DMS 273 treated with DMSO at 0.1 percent for 48 hours (cell line): ENCODE results near the gene TUBB2A.

Experiments
- DNase-seq: peaks from one replicate; lab custom pipeline; 2025; lab: John Stamatoyannopoulos, UW

TUBB2A gene

GRCh38 chr6:3119040-3119723 lies 38.2 kb downstream of the TUBB2A start:
- DNase-seq = no peak

GRCh38 chr6:3118353-3119039 lies 38.8 kb downstream of the TUBB2A start, which contains the start of gene BPHL:
BPHL (plus strand) TSS chr6:3118711; CDS start chr6:3118741, 30 bp downstream.
- peak; percentile 82 for DNase-seq

- DNase-seq = no peak
Observed at GRCh38 chr6:3117912-3118352, 39.4 kb downstream of the TUBB2A start.

- no peak for DNase-seq
Observed at GRCh38 chr6:3114377-3114776, 43.0 kb downstream of the TUBB2A start.

- no peak for DNase-seq
Observed at GRCh38 chr6:3109761-3110160, 47.6 kb downstream of the TUBB2A start.

- no peak for DNase-seq
Observed at GRCh38 chr6:3108746-3109414, 48.5 kb downstream of the TUBB2A start.
